Mononuclear cell (primary cell): ENCODE results near the gene RAB21. TPM values are rescaled to one million over a fixed set of nuclear protein-coding genes. Genes with fewer than 3 reads are reported as not detected.
"Not testable (repeated sequence)": the region's sequence is repeated elsewhere in the genome, so short reads cannot be mapped to it uniquely, and the experiment has no call there.

Source experiments
- H3K27me3 ChIP-seq: 2 replicates; pipeline ENCODE4 v1.6.0; 2011; ENCODE audit warnings: low read length, control low read depth; ENCODE audit not compliant: insufficient read depth
- H3K4me1 ChIP-seq: 2 replicates; pipeline ENCODE4 v1.5.1; 2011; ENCODE audit warnings: mild to moderate bottlenecking, low read length, control low read depth; ENCODE audit not compliant: insufficient read depth
- H3K4me3 ChIP-seq: 2 replicates; pipeline ENCODE4 v1.5.1; 2011; ENCODE audit warnings: mild to moderate bottlenecking, low read length, moderate library complexity
- H3K9me3 ChIP-seq: 2 replicates; pipeline ENCODE4 v1.5.1; 2011; ENCODE audit warnings: low read depth, mild to moderate bottlenecking, control low read depth, low read length
- total RNA-seq: library from RNA; depleted of rRNA; stranded (reverse); fragments of >200 nt; gene quantifications from one replicate; pipeline ENCODE4 v1.2.3, GENCODE V29; 2012

The RAB21 gene
- total RNA-seq, 1 donor, result 43.0 TPM

DNA sequence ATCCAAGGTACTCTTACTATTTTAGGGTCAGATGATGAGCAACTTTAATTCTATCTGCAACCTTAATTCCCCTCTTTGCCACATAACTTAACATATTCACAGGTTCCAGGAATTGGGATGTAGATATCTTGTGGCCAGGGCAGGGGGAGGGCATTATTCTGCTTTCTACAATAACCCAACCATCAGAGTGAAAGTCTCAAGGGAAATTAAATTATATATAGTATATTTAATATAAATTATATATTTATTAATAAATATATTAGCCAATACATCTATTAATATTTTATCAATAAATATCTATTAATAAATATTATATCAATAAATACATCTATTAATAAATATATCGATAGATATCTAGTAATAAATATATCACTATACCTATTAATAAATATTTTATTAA lies 11.7 kb upstream of the RAB21 start:
- Histone ChIP-seq H3K27me3 (no peaks in the 10 kb centered on the region), H3K4me1 (no peaks in the 10 kb centered on the region), H3K4me3 (no peak overlapping the region), H3K9me3 (no peaks in the 10 kb centered on the region)

DNA sequence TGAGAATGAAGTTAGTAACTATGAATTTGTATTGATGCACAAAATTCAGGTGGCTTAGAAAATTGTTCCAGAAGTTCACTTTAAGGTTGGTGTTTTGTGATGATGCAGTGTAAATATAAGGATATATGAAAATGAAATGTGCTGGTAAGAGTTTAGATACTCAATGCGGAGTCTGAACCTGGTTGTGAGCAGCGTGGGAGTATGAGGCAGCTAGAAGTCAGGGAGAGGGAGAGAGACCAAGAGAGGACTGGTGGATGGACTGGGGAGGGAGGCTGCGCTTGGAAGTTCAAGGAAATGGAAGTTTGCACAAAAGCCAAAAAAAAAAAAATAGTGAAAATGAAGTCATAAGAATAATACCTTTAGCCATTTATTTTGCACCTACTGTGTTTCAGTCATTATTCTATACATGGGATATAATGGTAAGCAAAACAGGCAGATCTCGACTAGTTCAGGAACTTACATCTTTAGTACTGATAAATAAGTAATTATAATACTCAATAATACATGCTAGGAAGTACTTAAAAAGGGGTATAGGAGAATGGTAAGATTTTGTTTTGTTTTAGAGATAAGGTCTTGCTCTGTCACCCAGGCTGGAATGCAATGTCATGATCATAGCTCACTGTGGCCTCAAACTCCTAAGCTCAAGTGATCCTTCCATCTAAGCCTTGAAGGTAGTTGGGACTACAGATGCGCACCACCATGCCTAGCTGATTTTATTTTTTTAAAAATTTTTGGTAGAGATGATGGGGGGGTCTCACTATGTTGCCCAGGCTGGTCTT lies 10.0 kb upstream of the RAB21 start:
- Histone ChIP-seq H3K9me3 (no peaks in the 10 kb centered on the region), H3K4me1 (no peaks in the 10 kb centered on the region), H3K27me3 (peaks cover 11% of the 10 kb centered on the region), H3K4me3 (no peak overlapping the region)

DNA sequence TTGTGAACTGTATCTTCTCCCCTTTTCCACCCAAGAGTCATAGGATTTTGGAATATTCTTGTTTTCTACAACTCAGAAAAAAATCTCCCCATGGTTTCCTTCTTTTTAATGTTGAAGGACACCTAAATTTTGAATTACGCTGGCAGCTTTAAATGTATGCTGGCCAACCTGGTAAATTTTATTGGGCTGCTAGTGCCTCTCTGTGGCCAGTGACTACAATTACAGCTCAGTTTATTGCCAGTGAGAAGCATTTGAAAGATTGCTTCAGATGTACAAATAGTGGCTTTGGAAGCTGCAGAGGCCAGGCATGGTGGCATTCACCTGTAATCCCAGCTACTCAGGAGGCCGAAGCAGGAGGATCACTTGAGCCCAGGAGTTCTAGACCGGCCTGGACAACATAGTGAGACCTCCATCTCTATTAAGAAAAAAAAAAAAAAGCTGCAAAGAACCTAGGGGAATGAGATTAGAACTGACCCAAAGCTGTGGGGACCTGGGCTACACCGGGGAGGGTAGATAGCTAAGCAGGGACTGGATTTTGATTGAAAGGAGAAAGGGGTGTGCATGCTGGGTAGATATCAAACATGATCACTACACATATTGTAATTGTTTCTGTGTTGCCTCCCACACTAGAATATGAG lies 7.6 kb upstream of the RAB21 start:
- Histone ChIP-seq H3K9me3 (no peaks in the 10 kb centered on the region), H3K27me3 (peaks cover 15% of the 10 kb centered on the region), H3K4me1 (no peaks in the 10 kb centered on the region), H3K4me3 (no peak overlapping the region)

- Histone ChIP-seq H3K4me3 (no peak overlapping the region), H3K9me3 (no peaks in the 10 kb centered on the region), H3K4me1 (no peaks in the 10 kb centered on the region), H3K27me3 (peaks cover 25% of the 10 kb centered on the region)
These were observed 6.4 kb upstream of the RAB21 start for GRCh38 chr12:71748081-71748850.

- no peak overlapping the region for H3K4me3 ChIP-seq
- no peaks in the 10 kb centered on the region for H3K9me3 ChIP-seq
- peaks cover 25% of the 10 kb centered on the region for H3K27me3 ChIP-seq
- peaks cover 5% of the 10 kb centered on the region for H3K4me1 ChIP-seq
These were observed 5.0 kb upstream of the RAB21 start for GRCh38 chr12:71749666-71750065.

DNA sequence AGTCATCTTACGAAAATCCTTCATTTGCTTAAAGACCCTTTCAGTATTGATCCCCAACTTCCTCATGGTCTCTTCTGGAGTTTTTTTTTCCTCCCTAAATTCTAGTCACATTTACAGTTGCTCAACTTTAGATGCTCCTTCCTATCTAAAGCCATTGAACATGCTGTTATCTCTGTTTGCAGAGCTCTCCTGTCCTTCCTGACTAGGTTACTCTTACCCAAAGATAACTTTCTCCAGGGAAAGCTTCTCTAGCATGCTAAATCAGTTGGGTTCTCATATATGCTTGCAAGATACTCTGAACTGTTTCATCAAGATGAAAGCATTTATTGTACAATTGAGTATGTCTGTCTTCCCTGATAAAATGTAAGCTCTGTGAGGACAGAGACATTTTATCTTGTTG lies 1.8 kb upstream of the RAB21 start:
- H3K4me1 ChIP-seq, result peaks cover 24% of the 10 kb centered on the region
- H3K4me3 ChIP-seq, result no peak overlapping the region
- peaks cover 25% of the 10 kb centered on the region for H3K27me3 ChIP-seq
- H3K9me3 ChIP-seq, result no peaks in the 10 kb centered on the region

GRCh38 chr12:71755146-71755892 lies 656 bp downstream of the RAB21 start:
- H3K4me1 ChIP-seq, result peaks cover 29% of the 10 kb centered on the region
- peak overlapping the region; percentile 83 for H3K4me3 ChIP-seq
- peaks cover 12% of the 10 kb centered on the region for H3K27me3 ChIP-seq
- peaks cover 13% of the 10 kb centered on the region for H3K9me3 ChIP-seq

GRCh38 chr12:71756054-71756690 lies 1.5 kb downstream of the RAB21 start:
- Histone ChIP-seq H3K9me3 (peaks cover 16% of the 10 kb centered on the region), H3K4me3 (peak overlapping the region; percentile 83), H3K4me1 (peaks cover 29% of the 10 kb centered on the region), H3K27me3 (peaks cover 12% of the 10 kb centered on the region)

- H3K9me3 ChIP-seq, result peaks cover 16% of the 10 kb centered on the region
- H3K4me3 ChIP-seq, result no peak overlapping the region
- H3K4me1 ChIP-seq, result peaks cover 24% of the 10 kb centered on the region
- H3K27me3 ChIP-seq, result no peaks in the 10 kb centered on the region
These were observed 5.3 kb downstream of the RAB21 start for GRCh38 chr12:71759941-71760340.

DNA sequence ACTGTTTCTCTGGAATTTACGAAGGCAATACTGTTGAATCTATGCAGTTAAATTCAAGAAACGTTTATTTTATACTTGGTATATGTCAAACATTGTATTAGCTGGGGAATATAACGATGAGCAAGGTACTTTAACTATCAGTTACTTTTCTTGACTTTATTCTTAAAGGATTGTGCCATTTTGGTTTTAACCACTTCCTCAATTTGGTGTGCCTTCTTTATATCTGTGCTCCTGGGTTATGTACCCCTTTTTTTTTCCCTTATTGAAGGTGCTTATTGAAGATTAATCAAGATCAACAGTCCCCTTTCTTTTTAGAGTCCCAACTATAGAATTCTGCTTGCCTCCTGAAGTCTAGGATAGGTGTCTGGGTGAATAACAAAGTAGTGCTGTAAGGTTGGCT lies 5.8 kb downstream of the RAB21 start:
- Histone ChIP-seq H3K27me3 (no peaks in the 10 kb centered on the region), H3K4me3 (no peak overlapping the region), H3K4me1 (peaks cover 23% of the 10 kb centered on the region), H3K9me3 (peaks cover 16% of the 10 kb centered on the region)

GRCh38 chr12:71761354-71761753 lies 6.7 kb downstream of the RAB21 start:
- not testable (repeated sequence) for H3K27me3 ChIP-seq, H3K4me3 ChIP-seq
- Histone ChIP-seq H3K9me3 (peaks cover 16% of the 10 kb centered on the region), H3K4me1 (peaks cover 14% of the 10 kb centered on the region)

- peaks cover 16% of the 10 kb centered on the region for H3K9me3 ChIP-seq
These were observed 9.2 kb downstream of the RAB21 start for GRCh38 chr12:71763677-71764379.

DNA sequence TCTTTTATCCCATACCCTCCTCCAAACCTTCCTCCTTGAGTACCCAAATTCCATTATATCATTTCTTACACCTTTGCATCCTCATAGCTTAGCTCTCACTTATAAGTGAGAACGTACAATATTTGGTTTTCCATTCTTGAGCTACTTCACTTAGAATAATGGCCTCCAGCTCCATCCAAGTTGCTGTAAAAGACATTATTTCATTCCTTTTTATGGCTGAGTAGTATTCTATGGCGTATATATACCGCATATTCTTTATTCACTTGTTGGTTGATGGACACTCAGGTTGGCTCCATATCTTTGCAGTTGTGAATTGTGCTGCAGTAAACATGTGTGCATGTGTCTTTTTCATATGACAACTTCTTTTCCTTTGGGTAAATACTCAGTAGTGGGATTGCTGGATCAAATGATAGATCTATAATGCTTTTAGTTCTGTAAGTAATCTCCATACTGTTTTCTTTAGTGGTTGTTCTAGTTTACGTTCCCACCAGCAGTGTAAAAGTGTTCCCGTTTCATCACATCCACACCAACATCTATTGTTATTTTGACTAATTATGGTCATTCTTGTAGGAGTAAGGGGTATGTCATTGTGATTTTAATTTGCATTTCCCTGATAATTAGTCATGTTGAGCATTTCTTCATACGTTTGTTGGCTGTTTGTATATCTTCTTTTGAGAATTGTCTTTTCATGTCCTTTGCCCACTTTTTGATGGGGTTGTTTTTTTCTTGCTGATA lies 10.1 kb downstream of the RAB21 start:
- H3K9me3 ChIP-seq, result peaks cover 9% of the 10 kb centered on the region
- no peaks in the 10 kb centered on the region for H3K27me3 ChIP-seq
- H3K4me3 ChIP-seq, result no peak overlapping the region
- H3K4me1 ChIP-seq, result no peaks in the 10 kb centered on the region

More at GRCh38 chr12:71763677-71764379, 9.2 kb downstream of the RAB21 start:
- no peaks in the 10 kb centered on the region for H3K4me1 ChIP-seq
- no peaks in the 10 kb centered on the region for H3K27me3 ChIP-seq
- H3K4me3 ChIP-seq, result no peak overlapping the region
